Chondrocyte (in vitro differentiated cells): ENCODE measurements around the gene AHNAK2. TPM values are rescaled to one million over a fixed set of nuclear protein-coding genes. Genes with fewer than 3 reads are reported as not detected.

Source experiments
- DNase-seq: peaks from one replicate; pipeline ENCODE4 v3.0.0; 2021; ENCODE audit warnings: mixed read lengths, low spot score
- H3K27ac Mint-ChIP-seq: one replicate; pipeline ENCODE4 v1.8.0; 2021; ENCODE audit warnings: mild to moderate bottlenecking, moderate library complexity, mixed read lengths; ENCODE audit not compliant: unreplicated experiment
- H3K27me3 Mint-ChIP-seq: 2 replicates; pipeline ENCODE4 v1.8.0; 2021; ENCODE audit warnings: low read depth, mixed read lengths
- H3K36me3 Mint-ChIP-seq: 2 replicates; pipeline ENCODE4 v1.8.0; 2021; ENCODE audit warnings: low read depth, mixed read lengths
- H3K4me1 Mint-ChIP-seq: 2 replicates; pipeline ENCODE4 v1.8.0; 2021; ENCODE audit warnings: low read depth, mild to moderate bottlenecking, mixed read lengths
- H3K4me3 Mint-ChIP-seq: one replicate; pipeline ENCODE4 v1.8.0; 2021; ENCODE audit warnings: mild to moderate bottlenecking, moderate library complexity, mixed read lengths; ENCODE audit not compliant: unreplicated experiment
- H3K9me3 Mint-ChIP-seq: 2 replicates; pipeline ENCODE4 v1.8.0; 2021; ENCODE audit warnings: low read depth, mixed read lengths
- CTCF ChIP-seq: fragments of 200-600 bp; sonication (generic); IDR thresholded peaks from 2 replicates; pipeline ENCODE4 v1.5.0; 2021; ENCODE audit warnings: antibody characterized with exemption, mild to moderate bottlenecking, moderate library complexity
- total RNA-seq: library from RNA; stranded (reverse); gene quantifications from 3 replicates; pipeline ENCODE4 v1.2.1, GENCODE V29; 2021

The AHNAK2 gene
- total RNA-seq, 1 donor from 2014 or later = 271 TPM

GRCh38 chr14:104984056-104984894, 6.1 kb upstream of the AHNAK2 start:
- no peaks in the 10 kb centered on the region for H3K36me3 Mint-ChIP-seq
- H3K27me3 Mint-ChIP-seq = no peaks in the 10 kb centered on the region
- DNase-seq = peak; percentile 86
- no peaks in the 10 kb centered on the region for H3K9me3 Mint-ChIP-seq
- no peak overlapping the region for H3K27ac Mint-ChIP-seq
- peak overlapping the region; percentile 61 for H3K4me3 Mint-ChIP-seq
- no peak for TF ChIP-seq CTCF
- peaks cover 21% of the 10 kb centered on the region for H3K4me1 Mint-ChIP-seq

DNA sequence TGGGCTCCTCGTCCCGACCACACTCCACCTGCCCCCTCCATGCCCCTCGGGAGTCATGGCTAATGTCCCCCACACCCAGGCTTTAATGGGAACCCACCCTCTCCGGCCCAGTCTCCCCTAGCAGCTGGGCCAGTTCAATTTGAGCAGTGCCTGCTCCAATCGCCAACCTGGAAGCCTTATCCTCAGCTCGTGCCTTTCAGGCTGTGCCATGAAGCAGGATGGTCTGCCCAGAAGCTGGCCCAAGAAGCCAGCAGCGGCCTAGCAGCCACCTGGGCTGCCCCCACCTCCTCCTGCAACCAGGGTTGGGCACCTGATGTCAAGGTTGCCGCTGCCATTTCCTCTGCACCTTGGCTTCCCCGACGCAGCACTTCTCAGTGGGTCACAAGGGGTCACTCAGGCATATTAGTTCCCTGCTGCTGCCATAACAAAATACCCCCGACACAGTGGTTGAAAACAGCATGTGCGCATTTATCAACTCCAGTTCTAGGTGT, 5.1 kb upstream of the AHNAK2 start:
- TF ChIP-seq CTCF = no peak
- no peak overlapping the region for H3K4me3 Mint-ChIP-seq

GRCh38 chr14:104982548-104983230, 4.5 kb upstream of the AHNAK2 start:
- no peaks in the 10 kb centered on the region for H3K27me3 Mint-ChIP-seq
- DNase-seq = peak; percentile 85
- no peak overlapping the region for H3K27ac Mint-ChIP-seq
- H3K36me3 Mint-ChIP-seq = no peaks in the 10 kb centered on the region
- no peak overlapping the region for H3K4me3 Mint-ChIP-seq
- H3K4me1 Mint-ChIP-seq = peaks cover 28% of the 10 kb centered on the region
- H3K9me3 Mint-ChIP-seq = no peaks in the 10 kb centered on the region
- no peak for TF ChIP-seq CTCF

More for the DNA sequence above, 5.1 kb upstream of the AHNAK2 start:
- no peaks in the 10 kb centered on the region for H3K27me3 Mint-ChIP-seq
- H3K9me3 Mint-ChIP-seq = no peaks in the 10 kb centered on the region
- no peaks in the 10 kb centered on the region for H3K36me3 Mint-ChIP-seq
- H3K4me1 Mint-ChIP-seq = peaks cover 27% of the 10 kb centered on the region
- no peak for DNase-seq
- no peak overlapping the region for H3K27ac Mint-ChIP-seq

GRCh38 chr14:104981699-104982541, 3.7 kb upstream of the AHNAK2 start:
- H3K9me3 Mint-ChIP-seq = no peaks in the 10 kb centered on the region
- H3K27me3 Mint-ChIP-seq = no peaks in the 10 kb centered on the region
- H3K4me3 Mint-ChIP-seq = no peak overlapping the region
- DNase-seq = peak; percentile 75
- H3K4me1 Mint-ChIP-seq = peaks cover 32% of the 10 kb centered on the region
- no peaks in the 10 kb centered on the region for H3K36me3 Mint-ChIP-seq
- no peak overlapping the region for H3K27ac Mint-ChIP-seq
- TF ChIP-seq CTCF = no peak
